OCI-M2 (cell line): ENCODE measurements around the gene NDUFV2.

Source experiments
- DNase-seq: peaks from one replicate; lab custom pipeline; 2025; ENCODE audit not compliant: unreplicated experiment; lab: John Stamatoyannopoulos, UW

Gene NDUFV2

GRCh38 chr18:9117980-9118841, 15.7 kb downstream of the NDUFV2 start:
- no peak for DNase-seq

GRCh38 chr18:9120796-9121195, 18.3 kb downstream of the NDUFV2 start:
- no peak for DNase-seq

- no peak for DNase-seq
Measured at GRCh38 chr18:9123520-9123919, 21.0 kb downstream of the NDUFV2 start.

- no peak for DNase-seq
Measured at GRCh38 chr18:9124824-9125223, 22.3 kb downstream of the NDUFV2 start.

- no peak for DNase-seq
Measured at GRCh38 chr18:9126337-9126736, 23.8 kb downstream of the NDUFV2 start.

GRCh38 chr18:9130195-9130594, 27.7 kb downstream of the NDUFV2 start:
- no peak for DNase-seq

GRCh38 chr18:9130806-9131205, 28.3 kb downstream of the NDUFV2 start:
- no peak for DNase-seq

GRCh38 chr18:9132628-9133027, 30.1 kb downstream of the NDUFV2 start:
- DNase-seq = no peak

GRCh38 chr18:9133225-9133624, 30.7 kb downstream of the NDUFV2 start:
- DNase-seq = no peak

GRCh38 chr18:9135081-9135911, 32.8 kb downstream of the NDUFV2 start:
- DNase-seq = no peak

GRCh38 chr18:9135912-9136314, 33.4 kb downstream of the NDUFV2 start:
- no peak for DNase-seq

GRCh38 chr18:9136315-9137155, 34.0 kb downstream of the NDUFV2 start, which contains the start of gene ANKRD12:
ANKRD12 (plus strand) TSS chr18:9136781; CDS start chr18:9182433, 45,652 bp downstream.
- peak; percentile 28 for DNase-seq

GRCh38 chr18:9137168-9138066, 34.9 kb downstream of the NDUFV2 start:
- DNase-seq = no peak

- no peak for DNase-seq
Measured at GRCh38 chr18:9139400-9140039, 37.0 kb downstream of the NDUFV2 start.

GRCh38 chr18:9140381-9140780, 37.9 kb downstream of the NDUFV2 start:
- no peak for DNase-seq

GRCh38 chr18:9140984-9141383, 38.5 kb downstream of the NDUFV2 start:
- no peak for DNase-seq

- no peak for DNase-seq
Measured at GRCh38 chr18:9146224-9146623, 43.7 kb downstream of the NDUFV2 start.

GRCh38 chr18:9147440-9148202, 45.1 kb downstream of the NDUFV2 start:
- no peak for DNase-seq

GRCh38 chr18:9148203-9148552, 45.7 kb downstream of the NDUFV2 start:
- no peak for DNase-seq
